HepG2 (cell line): ENCODE data around the gene NFKB2. TPM values are rescaled to one million over a fixed set of nuclear protein-coding genes. Genes with fewer than 3 reads are reported as not detected.

Experiments used
- ARID5B ChIP-seq: IDR thresholded peaks from 2 replicates; pipeline ENCODE4 v1.4.0; 2020; ENCODE audit warnings: mild to moderate bottlenecking, missing genetic modification reagents
- CENPT ChIP-seq: sonication (generic); formaldehyde crosslinking; IDR thresholded peaks from 2 replicates; pipeline ENCODE4 v1.8.0; 2022; ENCODE audit warnings: low read depth, mild to moderate bottlenecking, moderate library complexity, missing genetic modification reagents
- CENPX ChIP-seq: sonication (generic); formaldehyde crosslinking; IDR thresholded peaks from 2 replicates; pipeline ENCODE4 v1.9.0; 2021; ENCODE audit warnings: mild to moderate bottlenecking, missing genetic modification reagents, moderate library complexity
- HMG20A ChIP-seq: IDR thresholded peaks from 2 replicates; pipeline ENCODE4 v1.6.1; 2016; ENCODE audit warnings: borderline replicate concordance
- MAFF ChIP-seq: IDR thresholded peaks from 2 replicates; pipeline ENCODE4 v1.6.1; 2011; ENCODE audit warnings: low read depth, low read length, improper control_type of control experiment
- MAFK ChIP-seq, 2 experiments: IDR thresholded peaks in 1 of 2; conservative IDR thresholded peaks in 1 of 2; 2 replicates each; pipeline ENCODE4 v1.6.1; 2011; ENCODE audit warnings: improper control_type of control experiment in 2 of 2, low read length in 2 of 2
- NFIB ChIP-seq: sonication (generic); formaldehyde crosslinking; IDR thresholded peaks from 2 replicates; pipeline ENCODE4 v1.9.0; 2021; ENCODE audit warnings: missing genetic modification reagents, mild to moderate bottlenecking, borderline replicate concordance
- NR0B2 ChIP-seq: sonication (generic); formaldehyde crosslinking; IDR thresholded peaks from 2 replicates; pipeline ENCODE4 v1.4.0; 2020; ENCODE audit warnings: mild to moderate bottlenecking, missing genetic modification reagents
- PITX1 ChIP-seq: sonication (generic); formaldehyde crosslinking; IDR thresholded peaks from 2 replicates; pipeline ENCODE4 v1.5.1; 2020; ENCODE audit warnings: mild to moderate bottlenecking, missing genetic modification reagents
- PRDM10 ChIP-seq: sonication (generic); formaldehyde crosslinking; IDR thresholded peaks from 2 replicates; pipeline ENCODE4 v1.4.0; 2020; ENCODE audit warnings: low read depth, missing genetic modification reagents
- PREB ChIP-seq: sonication (generic); formaldehyde crosslinking; IDR thresholded peaks from 2 replicates; pipeline ENCODE4 v1.4.0; 2020; ENCODE audit warnings: missing genetic modification reagents
- SALL1 ChIP-seq: sonication (generic); formaldehyde crosslinking; IDR thresholded peaks from 2 replicates; pipeline ENCODE4 v1.8.0; 2022; ENCODE audit warnings: mild to moderate bottlenecking, missing genetic modification reagents
- SNRNP70 ChIP-seq: fragments of 200-400 bp; formaldehyde crosslinking; IDR thresholded peaks from 2 replicates; pipeline ENCODE4 v1.6.1; 2017; ENCODE audit warnings: mild to moderate bottlenecking, low read depth, low read length, moderate library complexity
- SSRP1 ChIP-seq: IDR thresholded peaks from 2 replicates; pipeline ENCODE4 v1.6.1; 2016; ENCODE audit warnings: control low read depth
- ZFX ChIP-seq: sonication (generic); formaldehyde crosslinking; IDR thresholded peaks from 2 replicates; pipeline ENCODE4 v1.4.0; 2020; ENCODE audit warnings: mild to moderate bottlenecking, low read depth, missing genetic modification reagents, moderate library complexity
- ZNF124 ChIP-seq: sonication (generic); formaldehyde crosslinking; IDR thresholded peaks from 2 replicates; pipeline ENCODE4 v1.4.0; 2020; ENCODE audit warnings: missing genetic modification reagents
- ZNF296 ChIP-seq: sonication (generic); formaldehyde crosslinking; conservative IDR thresholded peaks from 2 replicates; pipeline ENCODE4 v1.5.0; 2020; ENCODE audit warnings: mild to moderate bottlenecking, missing genetic modification reagents
- ZNF343 ChIP-seq: sonication (generic); formaldehyde crosslinking; IDR thresholded peaks from 2 replicates; pipeline ENCODE4 v1.4.0; 2020; ENCODE audit warnings: mild to moderate bottlenecking, missing genetic modification reagents
- ZNF530 ChIP-seq: sonication (generic); formaldehyde crosslinking; IDR thresholded peaks from 2 replicates; pipeline ENCODE4 v1.5.0; 2020; ENCODE audit warnings: low read depth, mild to moderate bottlenecking, missing genetic modification reagents
- ZNF543 ChIP-seq: sonication (generic); formaldehyde crosslinking; IDR thresholded peaks from 2 replicates; pipeline ENCODE4 v1.4.0; 2020; ENCODE audit warnings: mild to moderate bottlenecking, missing genetic modification reagents
- ZNF552 ChIP-seq: sonication (generic); formaldehyde crosslinking; IDR thresholded peaks from 2 replicates; pipeline ENCODE4 v1.9.0; 2022; ENCODE audit warnings: missing genetic modification reagents, mild to moderate bottlenecking, borderline replicate concordance
- polyA plus RNA-seq, 8 experiments: library from polyadenylated mRNA; depleted of rRNA in 3 of 8; stranded (reverse) in 7 of 8; unstranded in 1 of 8; fragments of >200 nt; fragmentation: Illumina TruSeq in 4 of 8; extraction: Trizol in 4 of 8; gene quantifications; 2 replicates each; pipeline versions ENCODE4 v1.2.1 to v1.2.3, GENCODE V29; 2011 to 2016; ENCODE audit warnings: low read depth in 4 of 8, missing spikeins in 1 of 8, mixed read lengths in 1 of 8; ENCODE audit not compliant: insufficient read depth in 1 of 8
- total RNA-seq, 5 experiments: library from RNA; depleted of rRNA; stranded (reverse); fragments of >200 nt; fragmentation: Illumina TruSeq; extraction: Trizol; gene quantifications; 2 replicates each; pipeline ENCODE4 v1.2.3, GENCODE V29; 2016; ENCODE audit warnings: low read depth in 1 of 5

NFKB2 gene
- total and polyA plus RNA-seq, 2 of the 13 experiments (the other 11 are each of a cell fraction or from before 2014, with no cell fraction given) = 7.7 to 12.5 TPM

- TF ChIP-seq ZNF296 (CRISPR knock-in tag) (no peak), CENPX (CRISPR knock-in tag) (no peak), SNRNP70 (no peak), PREB (CRISPR knock-in tag) (no peak), PRDM10 (CRISPR knock-in tag) (no peak; the same call in none of the 2 replicates), ZNF543 (CRISPR knock-in tag) (no peak), ZNF343 (CRISPR knock-in tag) (no peak), ZNF552 (CRISPR knock-in tag) (peak; percentile 75), SALL1 (CRISPR knock-in tag) (peak; percentile 82), MAFK (conservative IDR thresholded peaks at IDR 0.05 in 1 of 2, IDR thresholded peaks at IDR 0.05 in 1 of 2; ENCODE audit: low read length in 2 of 2) (no peak; a peak in 1 of 4 replicates), ZNF530 (CRISPR knock-in tag) (no peak), HMG20A (CRISPR knock-in tag) (peak; percentile 44; the same call in 1 of the 2 replicates), NR0B2 (peak; percentile 94), ZNF124 (CRISPR knock-in tag) (0 out of 2 replicates have a peak, but pooled peaks have one; percentile 71), MAFF (no peak; the same call in 1 of the 2 replicates), ARID5B (peak; percentile 65), PITX1 (CRISPR knock-in tag) (peak; percentile 67; the same call in 1 of the 2 replicates), ZFX (CRISPR knock-in tag) (peak; percentile 97), CENPT (CRISPR knock-in tag) (peak; percentile 33; the same call in 1 of the 2 replicates), NFIB (no peak), SSRP1 (CRISPR knock-in tag) (no peak)
Measured at GRCh38 chr10:102399217-102400021, 3.9 kb downstream of the NFKB2 start (continued).
